NCI-H1694 (cell line): ENCODE data around the gene RFXANK.
"Not testable (repeated sequence)": the region's sequence is repeated elsewhere in the genome, so short reads cannot be mapped to it uniquely, and the experiment has no call there.

Source experiments
- DNase-seq: peaks from one replicate; lab custom pipeline; 2025; lab: John Stamatoyannopoulos, UW

RFXANK gene

DNA sequence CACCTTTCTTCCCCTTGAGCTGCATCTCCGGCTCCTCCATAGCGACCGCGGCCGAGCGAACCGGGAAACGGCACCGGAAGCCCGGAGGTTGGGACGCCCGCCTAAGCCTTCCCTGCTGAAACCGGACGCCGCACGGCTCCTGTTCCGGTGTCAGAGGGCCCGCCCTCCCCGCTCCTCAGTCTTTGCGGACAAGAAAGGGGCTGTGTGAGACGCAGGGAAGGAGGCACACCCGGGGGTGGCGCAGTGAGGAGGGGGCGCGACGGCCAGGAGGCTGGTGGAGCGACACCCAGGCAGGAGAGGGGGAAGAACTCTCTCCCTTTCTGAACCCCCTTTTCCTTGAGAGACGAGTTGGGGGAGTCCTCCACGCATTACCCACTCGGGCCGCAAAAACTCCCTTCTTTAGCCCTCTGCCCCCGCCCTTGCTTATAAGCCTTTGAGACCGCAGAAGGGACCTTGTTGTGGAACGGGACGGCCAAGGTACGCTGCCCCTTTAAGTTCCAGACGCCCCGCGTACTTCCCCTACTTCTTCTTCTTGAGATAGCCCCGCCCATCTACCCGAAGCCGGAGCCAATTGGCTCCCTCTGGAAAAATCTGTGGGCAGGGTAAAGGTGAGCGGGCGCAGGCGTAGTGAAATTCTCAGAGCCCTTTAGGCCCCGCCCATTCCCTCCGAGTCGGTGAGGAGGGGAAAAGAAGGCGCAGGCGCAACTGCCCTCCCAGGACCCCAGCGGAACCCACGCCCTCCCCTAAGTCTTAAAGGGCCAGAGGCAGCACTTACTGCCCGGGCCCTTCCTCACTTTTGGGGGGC, at the start of gene RFXANK, which contains the start of gene BORCS8:
Gene RFXANK (plus strand): TSS at position 181 of the 805 bp plus-strand sequence. CDS start 1,689 bp downstream, outside the sequence.
Gene BORCS8 (minus strand): TSS at position 75 of the 805 bp plus-strand sequence. CDS start 35 bp downstream, at position 40.
- peak; percentile 99 for DNase-seq

DNA sequence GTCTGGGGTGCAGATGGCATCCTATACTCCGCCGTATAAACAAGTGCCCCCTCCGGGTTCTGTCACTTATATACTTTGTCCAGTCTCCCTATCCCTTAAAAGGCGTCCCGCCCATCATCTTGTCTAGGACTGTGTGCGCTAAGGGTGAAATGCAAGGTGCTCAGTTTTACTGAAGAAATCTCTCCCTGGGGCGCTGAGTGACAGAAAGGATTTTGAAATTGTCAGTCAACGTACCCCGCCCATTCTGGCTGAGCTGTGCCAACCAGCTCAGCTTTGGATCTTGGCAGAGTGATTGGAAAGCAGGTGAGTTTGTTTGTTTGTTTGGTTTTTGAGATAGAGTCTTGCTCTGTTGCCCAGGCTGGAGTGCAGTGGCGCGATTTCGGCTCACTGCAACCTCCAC, 49.7 kb upstream of the RFXANK start:
- DNase-seq: no peak

- DNase-seq: no peak
Observed at GRCh38 chr19:19145281-19145680, 46.8 kb upstream of the RFXANK start.

DNA sequence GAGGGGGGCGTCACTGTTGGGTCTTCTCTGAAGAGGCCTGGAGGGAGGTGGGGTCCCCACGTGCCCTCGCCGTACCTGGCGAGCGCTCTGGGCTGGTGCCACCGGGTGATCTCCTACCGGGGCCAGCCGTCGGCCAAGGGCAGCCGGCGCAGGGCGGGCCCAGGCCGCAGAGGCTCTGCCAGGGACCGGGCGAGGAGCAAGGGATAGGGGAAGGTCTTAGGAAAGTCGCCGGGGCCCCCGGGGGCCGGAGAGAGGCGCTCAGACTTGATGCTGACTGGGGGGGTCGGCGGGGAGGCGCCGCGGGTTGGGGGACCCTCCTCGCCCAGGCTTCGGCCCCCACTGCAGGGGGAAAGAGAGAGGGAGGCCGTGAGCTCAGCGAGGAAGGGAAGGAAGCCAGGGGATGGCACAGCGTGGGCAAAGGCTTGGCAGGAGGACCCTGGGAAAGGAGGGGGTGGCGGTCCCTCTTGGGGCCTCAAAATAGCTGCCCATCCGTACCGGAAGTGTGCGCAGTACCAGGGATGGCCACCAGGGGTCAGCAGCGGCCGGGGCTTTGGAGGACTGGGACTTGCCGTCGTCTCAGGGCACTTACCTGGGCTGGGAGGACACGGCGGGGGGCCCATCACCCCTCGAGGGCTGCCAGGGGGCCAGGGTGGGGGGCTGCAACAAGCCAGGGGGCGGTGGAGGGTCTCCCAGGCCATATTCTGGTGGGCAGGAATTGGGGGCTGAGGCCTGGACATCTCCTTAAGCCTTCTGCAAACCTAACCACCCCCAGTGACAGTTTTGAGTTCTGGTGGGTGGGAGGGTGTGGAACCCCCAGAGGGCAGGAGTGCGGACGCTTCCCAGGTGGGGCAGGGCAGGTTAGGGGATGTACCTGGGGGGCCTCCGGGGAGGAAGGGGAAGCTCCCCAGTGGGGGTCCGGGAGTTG, 46.1 kb upstream of the RFXANK start:
- DNase-seq: peak; percentile 67

DNA sequence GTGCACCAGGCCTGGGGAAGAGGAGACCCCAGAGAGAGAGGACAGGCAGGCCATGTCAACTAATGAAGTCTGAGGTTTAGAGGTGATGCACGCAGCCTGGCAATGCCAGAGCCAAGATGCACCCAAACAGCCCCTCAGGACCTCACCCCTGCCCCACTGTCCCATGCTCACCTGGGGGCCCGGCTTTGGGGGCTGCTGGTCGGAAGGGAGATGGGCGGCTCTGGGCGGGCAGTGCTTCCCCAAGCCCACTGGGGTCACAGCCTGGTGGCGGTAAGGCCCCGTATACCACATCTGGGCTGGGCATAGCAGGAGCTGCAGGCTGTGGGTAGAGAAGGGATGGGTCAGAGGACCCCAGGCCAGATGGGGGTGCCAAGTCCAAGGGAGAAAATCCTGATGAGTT, 45.2 kb upstream of the RFXANK start:
- DNase-seq: no peak

GRCh38 chr19:19147344-19147743, 44.7 kb upstream of the RFXANK start:
- no peak for DNase-seq

DNA sequence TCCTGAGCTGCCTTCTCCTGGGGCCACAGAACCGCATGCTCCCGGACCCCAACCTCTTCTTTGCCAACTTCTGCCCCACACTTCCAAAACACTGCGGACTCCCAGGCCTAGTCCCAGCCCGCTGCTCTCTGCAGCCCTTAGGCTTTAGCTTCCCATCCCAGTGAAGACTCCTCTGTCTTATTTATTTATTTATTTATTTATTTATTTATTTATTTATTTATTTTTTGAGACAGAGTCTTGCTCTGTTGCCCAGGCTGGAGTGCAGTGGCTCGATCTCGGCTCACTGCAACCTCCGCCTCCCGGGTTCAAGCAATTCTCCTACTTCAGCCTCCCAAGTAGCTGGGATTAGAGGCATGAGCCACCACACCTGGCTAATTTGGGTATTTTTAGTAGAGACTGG, 43.6 kb upstream of the RFXANK start:
- not testable (repeated sequence) for DNase-seq

GRCh38 chr19:19149435-19149834, 42.6 kb upstream of the RFXANK start:
- DNase-seq: no peak

- no peak for DNase-seq
Observed at GRCh38 chr19:19151418-19151817, 40.6 kb upstream of the RFXANK start.

DNA sequence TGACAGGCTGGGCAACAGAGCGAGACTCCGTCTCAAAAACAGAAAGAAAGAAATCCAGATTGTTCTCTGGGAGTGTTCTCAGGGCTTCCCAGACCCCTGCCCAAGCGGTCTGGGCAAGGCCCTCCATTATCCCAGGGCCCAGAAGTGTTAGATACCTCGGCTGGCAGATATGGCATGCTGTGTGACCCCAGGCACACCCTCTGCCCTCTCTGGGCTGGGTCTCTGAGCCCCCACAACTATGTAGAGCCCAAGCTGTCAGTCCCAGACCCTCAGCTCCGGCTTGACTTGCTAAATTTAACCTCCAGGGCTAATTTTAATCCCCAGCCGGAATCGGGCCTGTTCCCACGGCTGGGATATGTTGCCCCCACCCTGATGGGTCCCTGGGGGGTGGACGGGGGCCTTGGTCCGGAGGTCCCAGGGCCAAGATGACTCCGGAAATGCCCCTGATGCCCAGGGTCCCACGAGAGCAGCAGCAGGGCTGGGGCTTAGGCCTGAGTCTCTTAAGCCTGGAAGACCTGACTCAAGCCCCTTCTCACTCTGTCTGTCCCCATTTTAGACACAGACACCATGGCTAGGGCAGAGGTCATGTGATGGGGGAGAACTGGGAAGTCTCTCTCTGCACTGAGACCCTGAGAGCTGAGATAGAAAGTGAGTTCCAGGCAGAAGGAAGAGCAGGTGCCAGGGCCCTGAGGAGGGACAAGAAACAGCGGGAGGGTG, 39.2 kb upstream of the RFXANK start:
- DNase-seq: no peak

GRCh38 chr19:19154768-19155494, 37.1 kb upstream of the RFXANK start:
- no peak for DNase-seq

GRCh38 chr19:19155495-19156219, 36.4 kb upstream of the RFXANK start:
- DNase-seq: no peak

- DNase-seq: no peak
Observed at GRCh38 chr19:19157808-19158207, 34.2 kb upstream of the RFXANK start.

DNA sequence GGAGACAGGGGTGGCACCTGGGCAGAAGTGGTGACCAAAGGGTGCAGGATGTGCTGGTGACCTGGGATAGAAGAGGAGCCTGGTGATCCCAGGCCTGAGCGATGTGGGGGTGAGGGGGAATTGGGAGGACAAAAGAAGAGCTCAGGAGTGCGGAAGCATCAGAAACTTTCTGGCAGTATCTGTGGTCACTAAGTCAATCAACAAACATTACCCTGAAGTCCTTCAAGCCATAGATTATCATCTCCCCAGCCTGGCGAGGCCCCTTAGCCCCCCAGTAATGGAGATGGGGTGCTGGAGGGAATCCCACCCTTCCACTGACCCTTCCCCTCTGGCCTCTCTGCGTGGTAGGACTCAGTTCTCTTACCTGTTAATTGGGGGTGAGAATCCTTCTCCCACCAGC, 32.5 kb upstream of the RFXANK start:
- no peak for DNase-seq

GRCh38 chr19:19160461-19161035, 31.5 kb upstream of the RFXANK start:
- DNase-seq: no peak

DNA sequence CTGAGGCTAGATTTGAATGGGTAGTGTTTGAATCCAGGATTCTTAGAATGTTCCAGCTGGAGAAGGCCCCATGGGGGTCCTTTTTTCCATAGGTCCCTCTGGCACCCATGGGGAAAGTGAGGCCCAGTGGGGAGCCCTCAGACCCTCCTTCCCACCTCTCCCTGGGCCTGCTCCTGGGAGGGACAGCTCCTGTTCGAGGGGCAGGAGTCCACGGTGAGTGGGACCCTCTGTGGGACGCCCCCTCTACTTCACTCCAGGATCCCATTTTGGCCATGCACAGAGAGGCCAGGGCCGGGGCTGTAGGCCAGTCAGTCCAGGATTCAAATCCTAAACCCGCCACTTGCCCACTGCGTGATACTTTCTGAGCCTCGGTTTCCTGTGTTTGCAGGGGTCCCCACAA, 29.6 kb upstream of the RFXANK start:
- no peak for DNase-seq

GRCh38 chr19:19165396-19165795, 26.7 kb upstream of the RFXANK start:
- DNase-seq: no peak

- DNase-seq: no peak
Observed at GRCh38 chr19:19167612-19168011, 24.4 kb upstream of the RFXANK start.

- no peak for DNase-seq
Observed at GRCh38 chr19:19169236-19170052, 22.6 kb upstream of the RFXANK start.
